GM23338 (cell line): ENCODE results near the gene EBF4. TPM values are rescaled to one million over a fixed set of nuclear protein-coding genes. Genes with fewer than 3 reads are reported as not detected.

ENCODE experiments used
- ATAC-seq: fragments of 200-7000 bp; cut with Tn5 transposase; 3 replicates; pipeline ENCODE4 v1.9.1; 2020
- DNase-seq: peaks from one replicate; pipeline ENCODE4 v3.0.0-alpha.2; 2015; ENCODE audit warnings: low spot score
- H2AFZ ChIP-seq: fragments of 200-600 bp; sonication (generic); 2 replicates; pipeline ENCODE4 v1.8.0; 2016; ENCODE audit warnings: antibody characterized with exemption, mild to moderate bottlenecking, moderate library complexity
- H3F3A ChIP-seq: fragments of 200-600 bp; sonication (generic); replicated peaks from 2 replicates; pipeline ENCODE4 v1.8.0; 2017; ENCODE audit warnings: antibody characterized with exemption, mixed run types, low read depth
- H3K27ac ChIP-seq: fragments of 200-600 bp; sonication (generic); 2 replicates; pipeline ENCODE4 v1.6.1; 2016; ENCODE audit warnings: low read depth
- H3K27me3 ChIP-seq: fragments of 200-600 bp; sonication (generic); 2 replicates; pipeline ENCODE4 v1.8.0; 2016; ENCODE audit warnings: mild to moderate bottlenecking, mixed run types, moderate library complexity; ENCODE audit not compliant: insufficient read depth
- H3K36me3 ChIP-seq: fragments of 200-600 bp; sonication (generic); 2 replicates; pipeline ENCODE4 v1.8.0; 2016; ENCODE audit warnings: mild to moderate bottlenecking; ENCODE audit not compliant: insufficient read depth
- H3K4me1 ChIP-seq: fragments of 200-600 bp; sonication (generic); 2 replicates; pipeline ENCODE4 v1.8.0; 2016; ENCODE audit warnings: mild to moderate bottlenecking, moderate library complexity; ENCODE audit not compliant: insufficient read depth
- H3K4me2 ChIP-seq: fragments of 200-600 bp; sonication (generic); 2 replicates; pipeline ENCODE4 v1.7.1; 2017; ENCODE audit warnings: mixed run types
- H3K4me3 ChIP-seq: fragments of 200-600 bp; sonication (generic); 2 replicates; pipeline ENCODE4 v1.6.1; 2016; ENCODE audit warnings: mixed run types
- H3K79me2 ChIP-seq: fragments of 200-600 bp; sonication (generic); replicated peaks from 2 replicates; pipeline ENCODE4 v1.8.0; 2017; ENCODE audit warnings: mild to moderate bottlenecking; ENCODE audit not compliant: insufficient read depth
- H3K9me2 ChIP-seq: fragments of 200-600 bp; sonication (generic); 2 replicates; pipeline ENCODE4 v1.8.0; 2017; ENCODE audit not compliant: insufficient read depth
- H4K20me1 ChIP-seq: fragments of 200-600 bp; sonication (generic); replicated peaks from 2 replicates; pipeline ENCODE4 v1.8.0; 2017; ENCODE audit warnings: mild to moderate bottlenecking; ENCODE audit not compliant: insufficient read depth
- H3K27ac Mint-ChIP-seq: 2 replicates; pipeline ENCODE4 v1.8.0; 2020; ENCODE audit warnings: inconsistent platforms, mild to moderate bottlenecking, moderate library complexity, mixed read lengths
- H3K27me3 Mint-ChIP-seq: 3 replicates; pipeline ENCODE4 v1.8.0; 2022; ENCODE audit warnings: low read depth, mild to moderate bottlenecking, moderate library complexity, mixed read lengths, inconsistent platforms; ENCODE audit not compliant: insufficient read depth, poor library complexity
- H3K36me3 Mint-ChIP-seq: 3 replicates; pipeline ENCODE4 v1.8.0; 2021; ENCODE audit warnings: low read depth, mild to moderate bottlenecking, inconsistent platforms, moderate library complexity, mixed read lengths
- H3K4me1 Mint-ChIP-seq: 3 replicates; pipeline ENCODE4 v1.8.0; 2020; ENCODE audit warnings: mild to moderate bottlenecking, inconsistent platforms, mixed read lengths
- H3K4me3 Mint-ChIP-seq: 3 replicates; pipeline ENCODE4 v1.8.0; 2021; ENCODE audit warnings: moderate library complexity, mild to moderate bottlenecking, inconsistent platforms, mixed read lengths
- H3K9me3 Mint-ChIP-seq: 3 replicates; pipeline ENCODE4 v1.8.0; 2020; ENCODE audit warnings: moderate library complexity, mild to moderate bottlenecking, inconsistent platforms, mixed read lengths
- CREB1 ChIP-seq: fragments of 250-450 bp; sonication (Bioruptor Pico); IDR thresholded peaks from 2 replicates; pipeline ENCODE4 v1.5.0; 2020; ENCODE audit warnings: low read depth, mild to moderate bottlenecking, moderate library complexity
- EZH2 ChIP-seq: fragments of 200-600 bp; sonication (generic); IDR thresholded peaks from one replicate; pipeline ENCODE4 v1.8.0; 2017; ENCODE audit warnings: antibody characterized with exemption, mild to moderate bottlenecking, low read depth; ENCODE audit not compliant: unreplicated experiment
- EZH2phosphoT487 ChIP-seq: fragments of 200-600 bp; sonication (generic); IDR thresholded peaks from one replicate; pipeline ENCODE4 v1.8.1; 2018; ENCODE audit warnings: antibody characterized with exemption; ENCODE audit not compliant: unreplicated experiment
- JUNB ChIP-seq: IDR thresholded peaks from one replicate; pipeline ENCODE4 v1.6.1; 2016; ENCODE audit warnings: antibody characterized with exemption; ENCODE audit not compliant: unreplicated experiment
- NANOG ChIP-seq: IDR thresholded peaks from 2 replicates; pipeline ENCODE4 v1.6.1; 2016; ENCODE audit warnings: antibody characterized with exemption, borderline replicate concordance
- POLR2AphosphoS5 ChIP-seq: IDR thresholded peaks from 2 replicates; pipeline ENCODE4 v1.6.1; 2016; ENCODE audit warnings: antibody characterized with exemption, low read depth
- STAT1 ChIP-seq: IDR thresholded peaks from one replicate; pipeline ENCODE4 v1.6.1; 2016; ENCODE audit warnings: antibody characterized with exemption; ENCODE audit not compliant: unreplicated experiment
- ZNF114 ChIP-seq: fragments of 250-450 bp; sonication (Bioruptor Pico); IDR thresholded peaks from 2 replicates; pipeline ENCODE4 v1.5.0; 2020; ENCODE audit warnings: mild to moderate bottlenecking, moderate library complexity
- ZNF331 ChIP-seq: fragments of 250-450 bp; sonication (Bioruptor Pico); IDR thresholded peaks from 2 replicates; pipeline ENCODE4 v1.5.0; 2020; ENCODE audit warnings: low read depth, mild to moderate bottlenecking, moderate library complexity
- polyA plus RNA-seq: library from polyadenylated mRNA; unstranded; fragments of >200 nt; fragmentation: Nextera tagmentation; extraction: Ambion mirVana; gene quantifications from 2 replicates; pipeline ENCODE4 v1.2.1, GENCODE V29; 2016
- total RNA-seq: library from RNA; depleted of rRNA; stranded (reverse); fragments of >200 nt; shearing (Covaris generic); gene quantifications from 2 replicates; pipeline ENCODE4 v1.2.3, GENCODE V29; 2014
- TF ChIP-seq, protein P1 (sequence below): IDR thresholded peaks from 2 replicates; pipeline ENCODE4 v1.6.1; 2016; ENCODE audit warnings: antibody characterized with exemption
- TF ChIP-seq, protein P2 (sequence below), 2 experiments: fragments of 200-600 bp in 1 of 2; sonication (generic) in 1 of 2; conservative IDR thresholded peaks; 2 replicates each; pipeline versions ENCODE4 v1.5.1 to v1.6.1; 2016 to 2017; ENCODE audit warnings: antibody characterized with exemption in 2 of 2, low read depth in 2 of 2, mild to moderate bottlenecking in 2 of 2, moderate library complexity in 1 of 2
- TF ChIP-seq, protein P3 (sequence below): fragments of 250-450 bp; sonication (Bioruptor Pico); IDR thresholded peaks from 2 replicates; pipeline ENCODE4 v1.5.0; 2020; ENCODE audit warnings: mild to moderate bottlenecking, moderate library complexity
- TF ChIP-seq, protein P4 (sequence below): IDR thresholded peaks from one replicate; pipeline ENCODE4 v1.6.1; 2018; ENCODE audit warnings: antibody characterized with exemption; ENCODE audit not compliant: unreplicated experiment

EBF4 gene
- total and polyA plus RNA-seq, 2 experiments from 2014 or later, result 0.66 to 1.6 TPM

DNA sequence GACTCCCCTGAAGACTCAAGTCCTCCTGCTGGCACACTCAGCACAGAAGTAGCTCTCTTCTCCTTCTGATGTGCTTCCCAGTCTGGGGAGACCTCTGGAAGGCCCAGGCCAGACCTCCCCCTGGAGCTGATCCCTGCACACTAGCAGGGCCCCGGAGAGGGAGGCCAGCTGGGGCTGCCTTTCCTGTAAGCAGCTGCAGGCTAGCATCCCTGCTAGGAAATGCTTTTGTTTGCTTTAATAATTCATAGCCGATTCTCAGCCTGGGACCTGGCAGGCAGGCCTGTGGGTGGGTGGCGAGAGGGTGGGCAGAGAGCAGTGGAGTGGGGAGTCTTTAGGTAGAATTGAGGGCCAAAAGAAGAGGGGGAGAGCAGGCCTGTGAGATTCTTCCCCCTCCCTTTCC, 5.2 kb downstream of the EBF4 start:
- Histone ChIP-seq H3K36me3 (no peaks in the 10 kb centered on the region), H3K27ac (no peak overlapping the region), H3F3A (no peaks in the 10 kb centered on the region), H3K27me3 (peaks cover 93% of the 10 kb centered on the region), H4K20me1 (peaks cover 10% of the 10 kb centered on the region; the same call in 1 of the 2 replicates), H3K4me3 (no peak overlapping the region), H2AFZ (no peak overlapping the region), H3K4me2 (no peak overlapping the region), H3K9me2 (no peaks in the 10 kb centered on the region), H3K4me1 (peaks cover 33% of the 10 kb centered on the region; the same call in 1 of the 2 replicates), H3K79me2 (no peaks in the 10 kb centered on the region)
- Mint-ChIP-seq H3K9me3 (no peaks in the 10 kb centered on the region; the same call in 2 of the 3 replicates), H3K4me1 (peaks cover 49% of the 10 kb centered on the region), H3K36me3 (peaks cover 4% of the 10 kb centered on the region; the same call in 1 of the 3 replicates), H3K4me3 (no peak overlapping the region), H3K27me3 (peaks cover 74% of the 10 kb centered on the region), H3K27ac (no peak overlapping the region)
- ATAC-seq, result no peak
- no peak for DNase-seq
- TF ChIP-seq, protein P1, sequence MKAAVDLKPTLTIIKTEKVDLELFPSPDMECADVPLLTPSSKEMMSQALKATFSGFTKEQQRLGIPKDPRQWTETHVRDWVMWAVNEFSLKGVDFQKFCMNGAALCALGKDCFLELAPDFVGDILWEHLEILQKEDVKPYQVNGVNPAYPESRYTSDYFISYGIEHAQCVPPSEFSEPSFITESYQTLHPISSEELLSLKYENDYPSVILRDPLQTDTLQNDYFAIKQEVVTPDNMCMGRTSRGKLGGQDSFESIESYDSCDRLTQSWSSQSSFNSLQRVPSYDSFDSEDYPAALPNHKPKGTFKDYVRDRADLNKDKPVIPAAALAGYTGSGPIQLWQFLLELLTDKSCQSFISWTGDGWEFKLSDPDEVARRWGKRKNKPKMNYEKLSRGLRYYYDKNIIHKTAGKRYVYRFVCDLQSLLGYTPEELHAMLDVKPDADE, result no peak
- TF ChIP-seq STAT1 (no peak), CREB1 (CRISPR knock-in tag) (no peak), EZH2phosphoT487 (no peak), ZNF114 (CRISPR knock-in tag) (no peak), EZH2 (no peak), NANOG (no peak), JUNB (no peak), POLR2AphosphoS5 (no peak), ZNF331 (no peak)
- TF ChIP-seq, protein P2, sequence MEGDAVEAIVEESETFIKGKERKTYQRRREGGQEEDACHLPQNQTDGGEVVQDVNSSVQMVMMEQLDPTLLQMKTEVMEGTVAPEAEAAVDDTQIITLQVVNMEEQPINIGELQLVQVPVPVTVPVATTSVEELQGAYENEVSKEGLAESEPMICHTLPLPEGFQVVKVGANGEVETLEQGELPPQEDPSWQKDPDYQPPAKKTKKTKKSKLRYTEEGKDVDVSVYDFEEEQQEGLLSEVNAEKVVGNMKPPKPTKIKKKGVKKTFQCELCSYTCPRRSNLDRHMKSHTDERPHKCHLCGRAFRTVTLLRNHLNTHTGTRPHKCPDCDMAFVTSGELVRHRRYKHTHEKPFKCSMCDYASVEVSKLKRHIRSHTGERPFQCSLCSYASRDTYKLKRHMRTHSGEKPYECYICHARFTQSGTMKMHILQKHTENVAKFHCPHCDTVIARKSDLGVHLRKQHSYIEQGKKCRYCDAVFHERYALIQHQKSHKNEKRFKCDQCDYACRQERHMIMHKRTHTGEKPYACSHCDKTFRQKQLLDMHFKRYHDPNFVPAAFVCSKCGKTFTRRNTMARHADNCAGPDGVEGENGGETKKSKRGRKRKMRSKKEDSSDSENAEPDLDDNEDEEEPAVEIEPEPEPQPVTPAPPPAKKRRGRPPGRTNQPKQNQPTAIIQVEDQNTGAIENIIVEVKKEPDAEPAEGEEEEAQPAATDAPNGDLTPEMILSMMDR (conservative IDR thresholded peaks at IDR 0.05; ENCODE audit: low read depth in 2 of 2), result no peak
- TF ChIP-seq, protein P3, sequence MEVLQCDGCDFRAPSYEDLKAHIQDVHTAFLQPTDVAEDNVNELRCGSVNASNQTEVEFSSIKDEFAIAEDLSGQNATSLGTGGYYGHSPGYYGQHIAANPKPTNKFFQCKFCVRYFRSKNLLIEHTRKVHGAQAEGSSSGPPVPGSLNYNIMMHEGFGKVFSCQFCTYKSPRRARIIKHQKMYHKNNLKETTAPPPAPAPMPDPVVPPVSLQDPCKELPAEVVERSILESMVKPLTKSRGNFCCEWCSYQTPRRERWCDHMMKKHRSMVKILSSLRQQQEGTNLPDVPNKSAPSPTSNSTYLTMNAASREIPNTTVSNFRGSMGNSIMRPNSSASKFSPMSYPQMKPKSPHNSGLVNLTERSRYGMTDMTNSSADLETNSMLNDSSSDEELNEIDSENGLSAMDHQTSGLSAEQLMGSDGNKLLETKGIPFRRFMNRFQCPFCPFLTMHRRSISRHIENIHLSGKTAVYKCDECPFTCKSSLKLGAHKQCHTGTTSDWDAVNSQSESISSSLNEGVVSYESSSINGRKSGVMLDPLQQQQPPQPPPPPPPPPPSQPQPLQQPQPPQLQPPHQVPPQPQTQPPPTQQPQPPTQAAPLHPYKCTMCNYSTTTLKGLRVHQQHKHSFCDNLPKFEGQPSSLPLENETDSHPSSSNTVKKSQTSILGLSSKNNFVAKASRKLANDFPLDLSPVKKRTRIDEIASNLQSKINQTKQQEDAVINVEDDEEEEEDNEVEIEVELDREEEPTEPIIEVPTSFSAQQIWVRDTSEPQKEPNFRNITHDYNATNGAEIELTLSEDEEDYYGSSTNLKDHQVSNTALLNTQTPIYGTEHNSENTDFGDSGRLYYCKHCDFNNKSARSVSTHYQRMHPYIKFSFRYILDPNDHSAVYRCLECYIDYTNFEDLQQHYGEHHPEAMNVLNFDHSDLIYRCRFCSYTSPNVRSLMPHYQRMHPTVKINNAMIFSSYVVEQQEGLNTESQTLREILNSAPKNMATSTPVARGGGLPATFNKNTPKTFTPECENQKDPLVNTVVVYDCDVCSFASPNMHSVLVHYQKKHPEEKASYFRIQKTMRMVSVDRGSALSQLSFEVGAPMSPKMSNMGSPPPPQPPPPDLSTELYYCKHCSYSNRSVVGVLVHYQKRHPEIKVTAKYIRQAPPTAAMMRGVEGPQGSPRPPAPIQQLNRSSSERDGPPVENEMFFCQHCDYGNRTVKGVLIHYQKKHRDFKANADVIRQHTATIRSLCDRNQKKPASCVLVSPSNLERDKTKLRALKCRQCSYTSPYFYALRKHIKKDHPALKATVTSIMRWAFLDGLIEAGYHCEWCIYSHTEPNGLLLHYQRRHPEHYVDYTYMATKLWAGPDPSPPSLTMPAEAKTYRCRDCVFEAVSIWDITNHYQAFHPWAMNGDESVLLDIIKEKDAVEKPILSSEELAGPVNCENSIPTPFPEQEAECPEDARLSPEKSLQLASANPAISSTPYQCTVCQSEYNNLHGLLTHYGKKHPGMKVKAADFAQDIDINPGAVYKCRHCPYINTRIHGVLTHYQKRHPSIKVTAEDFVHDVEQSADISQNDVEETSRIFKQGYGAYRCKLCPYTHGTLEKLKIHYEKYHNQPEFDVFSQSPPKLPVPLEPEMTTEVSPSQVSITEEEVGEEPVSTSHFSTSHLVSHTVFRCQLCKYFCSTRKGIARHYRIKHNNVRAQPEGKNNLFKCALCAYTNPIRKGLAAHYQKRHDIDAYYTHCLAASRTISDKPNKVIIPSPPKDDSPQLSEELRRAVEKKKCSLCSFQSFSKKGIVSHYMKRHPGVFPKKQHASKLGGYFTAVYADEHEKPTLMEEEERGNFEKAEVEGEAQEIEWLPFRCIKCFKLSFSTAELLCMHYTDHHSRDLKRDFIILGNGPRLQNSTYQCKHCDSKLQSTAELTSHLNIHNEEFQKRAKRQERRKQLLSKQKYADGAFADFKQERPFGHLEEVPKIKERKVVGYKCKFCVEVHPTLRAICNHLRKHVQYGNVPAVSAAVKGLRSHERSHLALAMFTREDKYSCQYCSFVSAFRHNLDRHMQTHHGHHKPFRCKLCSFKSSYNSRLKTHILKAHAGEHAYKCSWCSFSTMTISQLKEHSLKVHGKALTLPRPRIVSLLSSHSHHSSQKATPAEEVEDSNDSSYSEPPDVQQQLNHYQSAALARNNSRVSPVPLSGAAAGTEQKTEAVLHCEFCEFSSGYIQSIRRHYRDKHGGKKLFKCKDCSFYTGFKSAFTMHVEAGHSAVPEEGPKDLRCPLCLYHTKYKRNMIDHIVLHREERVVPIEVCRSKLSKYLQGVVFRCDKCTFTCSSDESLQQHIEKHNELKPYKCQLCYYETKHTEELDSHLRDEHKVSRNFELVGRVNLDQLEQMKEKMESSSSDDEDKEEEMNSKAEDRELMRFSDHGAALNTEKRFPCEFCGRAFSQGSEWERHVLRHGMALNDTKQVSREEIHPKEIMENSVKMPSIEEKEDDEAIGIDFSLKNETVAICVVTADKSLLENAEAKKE (CRISPR knock-in tag), result no peak
- TF ChIP-seq, protein P4, sequence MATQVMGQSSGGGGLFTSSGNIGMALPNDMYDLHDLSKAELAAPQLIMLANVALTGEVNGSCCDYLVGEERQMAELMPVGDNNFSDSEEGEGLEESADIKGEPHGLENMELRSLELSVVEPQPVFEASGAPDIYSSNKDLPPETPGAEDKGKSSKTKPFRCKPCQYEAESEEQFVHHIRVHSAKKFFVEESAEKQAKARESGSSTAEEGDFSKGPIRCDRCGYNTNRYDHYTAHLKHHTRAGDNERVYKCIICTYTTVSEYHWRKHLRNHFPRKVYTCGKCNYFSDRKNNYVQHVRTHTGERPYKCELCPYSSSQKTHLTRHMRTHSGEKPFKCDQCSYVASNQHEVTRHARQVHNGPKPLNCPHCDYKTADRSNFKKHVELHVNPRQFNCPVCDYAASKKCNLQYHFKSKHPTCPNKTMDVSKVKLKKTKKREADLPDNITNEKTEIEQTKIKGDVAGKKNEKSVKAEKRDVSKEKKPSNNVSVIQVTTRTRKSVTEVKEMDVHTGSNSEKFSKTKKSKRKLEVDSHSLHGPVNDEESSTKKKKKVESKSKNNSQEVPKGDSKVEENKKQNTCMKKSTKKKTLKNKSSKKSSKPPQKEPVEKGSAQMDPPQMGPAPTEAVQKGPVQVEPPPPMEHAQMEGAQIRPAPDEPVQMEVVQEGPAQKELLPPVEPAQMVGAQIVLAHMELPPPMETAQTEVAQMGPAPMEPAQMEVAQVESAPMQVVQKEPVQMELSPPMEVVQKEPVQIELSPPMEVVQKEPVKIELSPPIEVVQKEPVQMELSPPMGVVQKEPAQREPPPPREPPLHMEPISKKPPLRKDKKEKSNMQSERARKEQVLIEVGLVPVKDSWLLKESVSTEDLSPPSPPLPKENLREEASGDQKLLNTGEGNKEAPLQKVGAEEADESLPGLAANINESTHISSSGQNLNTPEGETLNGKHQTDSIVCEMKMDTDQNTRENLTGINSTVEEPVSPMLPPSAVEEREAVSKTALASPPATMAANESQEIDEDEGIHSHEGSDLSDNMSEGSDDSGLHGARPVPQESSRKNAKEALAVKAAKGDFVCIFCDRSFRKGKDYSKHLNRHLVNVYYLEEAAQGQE, result no peak
